ENCODE measurements around the gene PRELID3B.

DNA sequence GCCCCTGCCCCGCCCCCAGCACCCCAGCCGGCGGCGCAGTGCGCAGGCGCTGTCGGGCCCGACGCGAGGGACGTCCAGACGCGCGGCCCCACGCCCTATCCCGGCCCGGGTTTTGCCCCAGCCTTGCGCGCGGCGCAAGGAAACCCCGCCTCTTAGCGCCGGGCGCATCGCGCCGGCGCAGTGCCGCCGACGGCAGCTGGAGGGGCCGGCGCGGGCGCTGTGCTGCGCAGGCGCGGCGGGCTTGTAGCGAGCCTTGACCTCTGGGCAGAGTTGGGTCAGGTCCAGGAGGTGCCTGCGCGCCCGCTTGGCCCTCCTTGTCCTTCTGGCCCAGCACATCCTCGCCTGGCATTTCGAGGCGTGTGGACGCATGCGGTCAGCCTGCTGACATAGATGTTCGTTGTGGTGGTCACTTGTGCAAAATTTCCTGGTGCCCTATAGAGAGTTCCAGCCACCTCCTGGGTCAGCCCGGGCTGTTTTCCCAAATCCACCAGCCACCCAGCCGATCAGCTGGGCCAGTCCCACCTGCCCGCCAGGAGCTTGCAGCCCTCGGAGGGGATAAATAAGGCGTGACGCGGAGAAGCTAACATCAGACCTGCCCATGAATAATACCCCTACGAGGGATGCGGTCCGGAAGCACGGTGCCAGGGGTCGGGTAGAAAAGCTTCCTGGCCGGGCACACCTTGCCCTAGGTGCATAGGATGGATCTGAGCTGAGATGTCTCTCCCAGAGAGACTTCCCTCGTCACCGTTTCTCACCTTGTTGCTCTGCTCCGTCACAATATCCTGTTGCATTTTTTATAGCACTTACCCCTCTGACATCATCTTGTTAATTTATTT is 428 bp upstream of the PRELID3B start:
- no peak for TF ChIP-seq EZH2phosphoT487 (IDR thresholded peaks at IDR 0.05; ENCODE audit: insufficient read depth, low read depth)
- no peak for TF ChIP-seq EZH2 (IDR thresholded peaks at IDR 0.05; ENCODE audit: insufficient read depth, poor library complexity, severe bottlenecking)

Data from GM23248 (cell line).